Medulla oblongata (tissue), 1 donor: ENCODE data around the gene CHTF18.

Source experiments
- DNase-seq: peaks from one replicate; pipeline ENCODE4 v3.0.0-alpha.2; 2015; ENCODE audit errors: extremely low spot score

Gene CHTF18

GRCh38 chr16:793414-793813 lies 5.0 kb downstream of the CHTF18 start:
- no peak for DNase-seq

- DNase-seq, result no peak
Measured at GRCh38 chr16:794091-794822, 5.8 kb downstream of the CHTF18 start.

DNA sequence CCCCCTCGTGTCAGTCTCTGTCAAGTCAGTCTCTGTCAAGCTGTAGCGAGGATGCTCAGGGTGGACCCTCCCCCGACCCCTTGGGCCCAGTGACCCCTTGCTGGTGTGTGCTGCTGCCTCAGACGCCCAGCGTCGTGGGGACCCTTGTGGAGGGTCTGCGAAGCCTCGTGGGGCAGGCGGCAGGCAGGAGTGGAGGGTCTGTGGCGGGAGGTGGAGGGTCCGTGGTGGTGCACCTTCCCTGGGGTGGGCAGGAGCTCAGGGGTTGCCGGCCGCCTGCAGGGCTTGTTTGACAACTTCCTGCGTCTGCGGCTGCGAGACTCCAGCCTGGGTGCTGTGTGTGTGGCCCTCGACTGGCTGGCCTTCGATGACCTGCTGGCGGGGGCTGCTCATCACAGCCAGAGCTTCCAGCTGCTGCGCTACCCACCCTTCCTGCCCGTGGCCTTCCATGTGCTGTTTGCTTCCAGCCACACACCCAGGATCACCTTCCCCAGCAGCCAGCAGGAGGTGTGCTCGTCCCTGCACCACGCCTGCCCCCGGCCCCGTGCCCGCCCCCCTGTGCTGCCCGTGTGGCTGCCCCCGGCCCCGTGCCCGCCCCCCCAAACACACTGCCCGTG lies 6.5 kb downstream of the CHTF18 start:
- DNase-seq, result no peak

- DNase-seq, result no peak
Measured at GRCh38 chr16:795580-796229, 7.3 kb downstream of the CHTF18 start.

GRCh38 chr16:796296-797119 lies 8.1 kb downstream of the CHTF18 start:
- no peak for DNase-seq

- DNase-seq, result no peak
Measured at GRCh38 chr16:797120-797420, 8.7 kb downstream of the CHTF18 start.

- DNase-seq, result no peak
Measured at GRCh38 chr16:797686-798085, 9.3 kb downstream of the CHTF18 start.

GRCh38 chr16:798666-799065 lies 10.2 kb downstream of the CHTF18 start:
- DNase-seq, result no peak

- no peak for DNase-seq
Measured at GRCh38 chr16:799111-799947, 10.9 kb downstream of the CHTF18 start.

- no peak for DNase-seq
Measured at GRCh38 chr16:799948-800833, 11.8 kb downstream of the CHTF18 start, which contains the start of gene GNG13. Gene GNG13 (minus strand): TSS chr16:800734. CDS start chr16:799077, 1,657 bp downstream.

DNA sequence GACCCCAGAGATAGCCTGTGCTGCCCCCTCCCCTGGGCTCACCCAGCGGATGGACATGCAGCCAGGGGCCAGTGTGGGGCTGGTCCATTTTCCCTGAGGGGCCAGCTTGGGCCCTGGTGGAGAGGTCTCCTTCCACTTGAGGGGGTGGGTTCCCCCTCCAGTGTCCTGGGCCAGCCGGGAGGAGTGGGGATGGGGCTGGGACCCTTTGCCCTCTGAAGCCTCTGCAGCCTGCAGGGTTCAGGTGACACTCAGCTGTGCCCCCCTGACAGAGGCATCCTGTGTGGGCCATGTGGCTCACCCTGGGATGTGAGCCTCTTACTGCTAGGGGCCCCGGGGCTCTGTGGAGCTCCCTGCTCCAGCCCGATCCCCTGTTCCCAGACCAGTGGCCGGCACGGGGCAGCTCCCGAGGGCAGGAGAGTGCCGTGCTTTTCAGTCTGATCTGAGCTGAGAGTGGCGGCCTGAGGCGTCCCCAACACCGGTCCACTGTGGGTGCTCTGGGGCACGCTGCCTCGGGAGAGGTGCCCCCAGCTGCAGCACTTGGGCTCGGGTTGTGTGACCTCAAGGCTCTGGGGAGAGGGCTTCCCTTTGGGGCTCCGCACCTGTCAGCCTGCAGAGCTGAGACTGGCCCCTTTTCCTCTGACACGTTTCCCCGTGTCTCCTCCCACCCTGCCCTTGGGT lies 12.6 kb downstream of the CHTF18 start:
- no peak for DNase-seq

GRCh38 chr16:801584-802363 lies 13.4 kb downstream of the CHTF18 start:
- DNase-seq, result no peak

GRCh38 chr16:802461-802860 lies 14.0 kb downstream of the CHTF18 start:
- DNase-seq, result no peak

DNA sequence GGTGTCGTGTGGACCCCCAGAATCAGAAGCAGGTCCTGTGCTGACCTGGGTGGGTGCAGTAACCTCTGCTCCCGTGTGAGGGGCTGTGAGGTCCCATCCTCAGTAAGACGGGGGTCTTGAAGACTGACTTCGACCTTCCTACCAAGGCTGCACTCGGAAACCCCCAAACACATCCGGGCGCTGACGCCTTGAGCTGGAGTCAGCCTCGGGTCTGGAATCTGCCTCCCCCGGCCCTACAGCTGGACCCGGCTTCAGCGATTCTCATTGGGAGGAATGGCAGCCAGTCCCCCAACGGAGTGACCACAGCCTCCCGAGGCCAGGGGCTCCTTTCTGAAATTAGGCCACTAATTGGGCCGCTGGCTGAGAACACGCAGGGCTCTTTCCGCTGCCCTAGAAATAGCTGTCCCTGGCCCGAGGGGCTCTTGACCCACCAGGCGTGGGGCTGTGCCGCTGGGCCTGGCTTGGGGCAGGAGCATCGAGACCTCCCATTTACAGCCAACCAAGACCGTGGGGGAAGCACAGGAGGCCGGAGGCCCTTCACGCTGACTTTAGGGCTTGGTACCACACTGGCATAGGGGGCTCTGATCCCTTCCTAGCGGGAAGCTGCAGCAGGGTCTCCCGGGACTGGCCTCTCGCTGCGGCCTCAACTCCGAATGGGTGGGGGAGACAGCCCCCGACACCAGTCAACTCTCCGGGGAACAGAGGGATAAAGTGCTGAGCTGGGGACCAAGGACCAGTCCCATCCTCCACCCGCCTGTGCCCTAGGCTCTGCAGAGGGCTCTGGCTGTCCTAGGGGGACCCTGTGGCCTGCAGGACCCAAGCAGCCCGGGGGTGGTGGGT lies 14.7 kb downstream of the CHTF18 start:
- no peak for DNase-seq

GRCh38 chr16:803754-804080 lies 15.3 kb downstream of the CHTF18 start:
- no peak for DNase-seq

DNA sequence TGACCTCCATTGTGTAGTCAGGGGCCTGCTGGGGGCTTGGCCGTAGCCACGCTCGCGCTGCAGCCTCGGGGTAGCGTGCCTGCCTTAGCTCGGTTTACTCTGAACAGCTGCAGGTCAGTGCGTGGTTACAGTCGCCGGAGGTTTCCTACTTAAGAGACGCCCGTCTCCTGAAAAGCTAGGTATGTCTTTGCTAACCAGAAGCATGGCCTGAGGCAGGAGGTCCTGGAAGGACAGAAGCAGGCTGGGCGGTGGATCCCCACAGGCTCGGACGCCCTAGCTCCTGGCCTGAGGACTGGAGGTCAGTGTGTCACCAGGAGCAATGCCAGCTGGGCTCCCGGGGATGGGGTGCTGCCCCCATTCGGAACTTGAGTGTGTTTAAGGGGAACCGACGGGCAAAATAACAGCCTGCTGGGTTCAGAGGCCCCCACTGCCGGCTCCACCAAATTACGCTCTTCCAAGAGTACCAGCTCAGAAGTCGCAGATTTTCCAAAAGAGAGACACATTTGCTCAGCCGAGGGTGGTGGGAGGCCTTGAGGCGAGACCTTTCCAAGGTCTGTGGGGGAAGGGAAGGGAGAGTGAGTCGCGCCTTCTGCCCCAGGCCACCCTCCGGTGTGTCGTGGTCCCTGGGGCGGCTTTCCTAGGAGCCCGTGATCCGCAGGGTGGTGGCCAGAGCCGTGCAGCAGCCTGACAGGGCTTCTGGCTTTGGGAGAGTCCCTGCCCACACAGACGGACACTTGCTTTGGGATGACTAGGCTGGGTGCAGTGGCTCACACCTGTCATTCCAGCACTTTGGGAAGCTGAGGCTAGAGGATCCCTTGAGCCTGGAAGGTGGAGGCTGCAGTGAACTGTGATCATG lies 16.0 kb downstream of the CHTF18 start:
- no peak for DNase-seq

- DNase-seq, result no peak
Measured at GRCh38 chr16:805474-805873, 17.1 kb downstream of the CHTF18 start.
